Measurements from ENCODE around the gene NOA1. TPM values are rescaled to one million over a fixed set of nuclear protein-coding genes. Genes with fewer than 3 reads are reported as not detected.
A peak's percentile ranks its signal among the peaks of the same experiment; 100 is the strongest.

NOA1 gene
- 10 to 100 TPM; 21.9 to 24.7 (median 23.2) TPM for total RNA-seq

DNA sequence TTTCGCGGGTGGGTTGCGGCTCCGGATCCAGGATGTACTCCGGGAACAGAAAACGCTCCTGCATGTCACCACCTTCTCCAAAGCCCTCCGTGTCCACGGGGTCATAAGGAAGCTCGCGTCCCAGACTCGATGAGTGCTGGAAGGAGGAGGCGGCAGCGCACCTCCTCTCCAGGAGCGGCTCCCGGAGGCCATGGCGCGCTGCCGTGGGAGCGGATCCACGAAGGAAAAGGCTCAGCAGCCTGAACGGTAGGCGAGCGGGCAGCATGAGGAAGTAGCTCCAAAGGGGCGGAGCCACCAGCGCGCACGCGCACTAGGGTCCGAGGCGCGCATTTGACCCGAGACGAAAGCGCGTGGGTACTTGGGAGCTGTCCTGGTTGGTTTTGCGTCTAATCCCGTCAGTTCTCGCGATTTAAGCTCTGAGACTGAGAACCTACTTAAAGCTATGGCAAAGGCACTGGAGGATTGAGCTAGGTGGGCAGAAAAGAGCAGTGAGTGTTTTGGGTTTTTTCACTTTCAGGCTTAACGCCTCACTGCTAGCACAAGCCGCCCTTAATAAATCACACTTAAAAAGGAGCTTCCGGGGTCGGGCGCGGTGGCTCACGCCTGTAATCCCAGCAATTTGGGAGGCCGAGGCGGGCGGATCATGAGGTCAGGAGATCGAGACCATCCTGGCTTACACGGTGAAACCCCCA, at the start of gene NOA1:
NOA1 (minus strand) TSS at position 286 of the 692 bp plus-strand sequence; CDS start at position 265, 21 bp downstream.
- peaks cover 0 to 27% (median 6%) of the 10 kb centered on the region in 3 donors for H3K36me3 ChIP-seq
- H3K4me1 ChIP-seq = peaks cover 0 to 54% (median 36%) of the 10 kb centered on the region in 4 donors
- no peaks in the 10 kb centered on the region for H3K27me3 ChIP-seq
- 1 to 2% methylated on average over 20 to 50 of the region's 51 CpGs for WGBS, 2 donors
- peak; percentile 94 to 99 for DNase-seq (ENCODE audit: low spot score in 2 of 2)
- peaks cover 0 to 17% (median 0%) of the 10 kb centered on the region in 4 donors for H3K9me3 ChIP-seq
- TF ChIP-seq EP300 (IDR thresholded peaks at IDR 0.05) (peak; percentile 54 to 93), POLR2A (IDR thresholded peaks at IDR 0.05) (peak; percentile 37 to 70)
- TF ChIP-seq, protein P1, sequence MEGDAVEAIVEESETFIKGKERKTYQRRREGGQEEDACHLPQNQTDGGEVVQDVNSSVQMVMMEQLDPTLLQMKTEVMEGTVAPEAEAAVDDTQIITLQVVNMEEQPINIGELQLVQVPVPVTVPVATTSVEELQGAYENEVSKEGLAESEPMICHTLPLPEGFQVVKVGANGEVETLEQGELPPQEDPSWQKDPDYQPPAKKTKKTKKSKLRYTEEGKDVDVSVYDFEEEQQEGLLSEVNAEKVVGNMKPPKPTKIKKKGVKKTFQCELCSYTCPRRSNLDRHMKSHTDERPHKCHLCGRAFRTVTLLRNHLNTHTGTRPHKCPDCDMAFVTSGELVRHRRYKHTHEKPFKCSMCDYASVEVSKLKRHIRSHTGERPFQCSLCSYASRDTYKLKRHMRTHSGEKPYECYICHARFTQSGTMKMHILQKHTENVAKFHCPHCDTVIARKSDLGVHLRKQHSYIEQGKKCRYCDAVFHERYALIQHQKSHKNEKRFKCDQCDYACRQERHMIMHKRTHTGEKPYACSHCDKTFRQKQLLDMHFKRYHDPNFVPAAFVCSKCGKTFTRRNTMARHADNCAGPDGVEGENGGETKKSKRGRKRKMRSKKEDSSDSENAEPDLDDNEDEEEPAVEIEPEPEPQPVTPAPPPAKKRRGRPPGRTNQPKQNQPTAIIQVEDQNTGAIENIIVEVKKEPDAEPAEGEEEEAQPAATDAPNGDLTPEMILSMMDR (IDR thresholded peaks at IDR 0.05) = peak in 1 of 5 experiments; percentile 6
- peak within 1 kb of the TSS; percentile 74 to 92 (median 88) for H3K4me3 ChIP-seq
- H3K27ac ChIP-seq = peak within 1 kb of the TSS; percentile 82 to 94 (median 88)

DNA sequence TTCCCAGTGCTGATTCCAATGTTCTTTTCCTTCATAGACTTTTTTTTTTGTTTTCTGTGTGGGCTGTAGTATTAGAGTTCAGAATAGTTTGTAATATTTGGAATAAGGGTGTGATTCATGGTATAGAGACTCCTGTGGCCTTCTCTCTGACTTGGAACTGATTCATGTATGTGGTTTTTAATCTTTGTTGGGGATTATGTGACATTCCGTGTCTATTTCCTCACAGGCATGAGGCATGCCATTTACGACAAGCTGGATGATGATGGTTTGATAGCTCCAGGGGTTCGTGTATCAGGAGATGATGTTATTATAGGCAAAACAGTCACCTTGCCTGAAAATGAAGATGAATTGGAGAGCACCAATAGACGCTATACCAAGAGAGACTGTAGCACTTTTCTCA, 45.7 kb upstream of the NOA1 start:
- peaks cover 0 to 94% (median 17%) of the 10 kb centered on the region in 3 donors for H3K36me3 ChIP-seq
- H3K9me3 ChIP-seq = no peaks in the 10 kb centered on the region
- H3K27me3 ChIP-seq = no peaks in the 10 kb centered on the region
- H3K4me1 ChIP-seq = peaks cover 0 to 3% (median 0%) of the 10 kb centered on the region in 4 donors
- H3K27ac ChIP-seq = no peak overlapping the region
- no peak overlapping the region for H3K4me3 ChIP-seq
- TF ChIP-seq, protein P1 (IDR thresholded peaks at IDR 0.05) = no peak
- no peak for TF ChIP-seq POLR2A (IDR thresholded peaks at IDR 0.05)
- no peak for TF ChIP-seq EP300 (IDR thresholded peaks at IDR 0.05)
- WGBS, 2 donors = 86 to 87% methylated on average over 4 of the region's 4 CpGs
- no peak for DNase-seq (ENCODE audit: low spot score in 2 of 2)

DNA sequence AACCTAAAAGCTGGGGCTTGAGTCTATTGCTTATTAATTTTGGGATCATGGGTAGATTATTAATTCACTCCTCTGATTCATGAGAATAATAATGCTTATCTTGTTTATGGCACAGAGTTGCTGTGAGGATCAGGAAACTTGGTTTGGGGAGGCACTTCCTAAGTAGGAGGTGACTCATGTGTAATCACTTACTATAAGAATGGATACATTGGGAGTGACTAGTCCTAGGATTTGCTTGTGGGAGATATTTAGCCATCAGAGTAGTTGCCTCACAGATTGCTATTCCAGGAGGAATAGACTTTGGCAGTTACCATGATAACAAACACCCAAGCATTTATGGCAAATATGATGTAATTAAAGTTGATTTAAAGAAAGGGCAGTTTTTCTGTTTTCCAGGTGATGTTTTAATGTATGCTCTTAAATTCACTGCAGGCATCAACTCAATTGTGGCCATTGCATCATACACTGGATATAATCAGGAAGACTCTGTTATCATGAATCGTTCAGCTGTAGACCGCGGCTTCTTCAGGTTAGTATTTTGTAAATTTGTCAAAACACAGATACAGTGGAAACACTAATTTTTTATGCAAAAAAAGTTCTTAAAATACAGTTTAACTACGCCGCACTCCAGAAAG, 43.2 kb upstream of the NOA1 start:
- no peak for TF ChIP-seq POLR2A (IDR thresholded peaks at IDR 0.05)
- TF ChIP-seq, protein P1 (IDR thresholded peaks at IDR 0.05) = no peak
- TF ChIP-seq EP300 (IDR thresholded peaks at IDR 0.05) = no peak
- no peak for DNase-seq (ENCODE audit: low spot score in 2 of 2)
- H3K4me1 ChIP-seq = peaks cover 0 to 3% (median 0%) of the 10 kb centered on the region in 4 donors
- H3K27ac ChIP-seq = no peak overlapping the region
- H3K36me3 ChIP-seq = peaks cover 0 to 93% (median 30%) of the 10 kb centered on the region in 3 donors
- WGBS, 2 donors = 91 to 93% methylated on average over 5 of the region's 5 CpGs
- H3K9me3 ChIP-seq = no peaks in the 10 kb centered on the region
- no peaks in the 10 kb centered on the region for H3K27me3 ChIP-seq
- no peak overlapping the region for H3K4me3 ChIP-seq

DNA sequence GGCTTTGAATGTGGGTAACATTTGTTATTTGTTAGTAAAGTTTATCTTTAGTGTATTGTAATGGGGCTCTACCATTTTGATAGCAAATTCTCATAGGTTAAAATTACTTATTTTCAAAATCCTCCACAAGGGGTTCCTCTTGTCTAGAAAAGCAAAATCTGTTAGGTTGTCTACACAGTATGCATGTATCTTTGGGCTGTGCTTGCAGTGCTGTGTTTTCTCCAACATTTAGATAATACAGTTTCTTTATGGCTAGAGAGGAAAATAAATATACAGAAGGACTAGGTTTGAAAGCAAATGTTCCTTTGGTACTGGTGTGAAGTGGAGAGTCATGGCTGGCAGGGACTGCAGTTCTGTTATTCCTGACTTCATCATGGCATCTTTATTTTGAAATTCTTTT, 41.6 kb upstream of the NOA1 start:
- H3K36me3 ChIP-seq = peaks cover 0 to 90% (median 27%) of the 10 kb centered on the region in 3 donors
- no peak overlapping the region for H3K4me3 ChIP-seq
- H3K27me3 ChIP-seq = no peaks in the 10 kb centered on the region
- TF ChIP-seq EP300 (IDR thresholded peaks at IDR 0.05) (no peak), POLR2A (IDR thresholded peaks at IDR 0.05) (no peak)
- TF ChIP-seq, protein P1 (IDR thresholded peaks at IDR 0.05) = no peak
- DNase-seq (ENCODE audit: low spot score in 2 of 2) = no peak
- H3K27ac ChIP-seq = no peak overlapping the region
- H3K9me3 ChIP-seq = no peaks in the 10 kb centered on the region
- peaks cover 0 to 3% (median 0%) of the 10 kb centered on the region in 4 donors for H3K4me1 ChIP-seq
